Cardiac muscle cell (in vitro differentiated cells and primary cell): ENCODE results near the gene TBC1D5. TPM values are rescaled to one million over a fixed set of nuclear protein-coding genes. Genes with fewer than 3 reads are reported as not detected.

ENCODE experiments used
- DNase-seq, 2 donors: peaks; one replicate each; pipeline versions ENCODE4 v3.0.0 to v3.0.0-alpha.2; 2010 to 2017; ENCODE audit warnings: low read depth in 1 of 2, low spot score in 1 of 2
- H3K27ac ChIP-seq: fragments of 200-600 bp; sonication (generic); 2 replicates; pipeline ENCODE4 v1.5.1; 2016
- H3K27me3 ChIP-seq: fragments of 200-600 bp; sonication (generic); 2 replicates; pipeline ENCODE4 v1.6.0; 2016; ENCODE audit warnings: control low read depth
- H3K36me3 ChIP-seq: fragments of 200-600 bp; sonication (generic); 2 replicates; pipeline ENCODE4 v1.5.1; 2016; ENCODE audit warnings: control low read depth
- H3K4me1 ChIP-seq: fragments of 200-600 bp; sonication (generic); 2 replicates; pipeline ENCODE4 v1.8.1; 2017; ENCODE audit warnings: low read depth, mild to moderate bottlenecking, mixed run types
- H3K4me3 ChIP-seq: fragments of 200-600 bp; sonication (generic); 2 replicates; pipeline ENCODE4 v1.5.1; 2016; ENCODE audit warnings: mild to moderate bottlenecking
- H3K9me3 ChIP-seq: fragments of 200-600 bp; sonication (generic); 2 replicates; pipeline ENCODE4 v1.5.1; 2017; ENCODE audit warnings: low read depth, mild to moderate bottlenecking, control low read depth
- polyA plus RNA-seq: library from polyadenylated mRNA; unstranded; fragments of >200 nt; fragmentation: Nextera tagmentation; extraction: Ambion mirVana; gene quantifications from 2 replicates; pipeline ENCODE4 v1.2.1, GENCODE V29; 2016
- total RNA-seq: library from RNA; depleted of rRNA; stranded (reverse); fragments of >200 nt; gene quantifications from 2 replicates; pipeline ENCODE4 v1.2.3, GENCODE V29; 2016
- TF ChIP-seq, protein P1 (sequence below): IDR thresholded peaks from 2 replicates; pipeline ENCODE4 v1.5.1; 2012; ENCODE audit warnings: low read depth, mild to moderate bottlenecking, low read length

The TBC1D5 gene
- total and polyA plus RNA-seq, 2 experiments from 2014 or later: 34.5 to 66.6 TPM

- H3K27me3 ChIP-seq: no peaks in the 10 kb centered on the region
- TF ChIP-seq, protein P1, sequence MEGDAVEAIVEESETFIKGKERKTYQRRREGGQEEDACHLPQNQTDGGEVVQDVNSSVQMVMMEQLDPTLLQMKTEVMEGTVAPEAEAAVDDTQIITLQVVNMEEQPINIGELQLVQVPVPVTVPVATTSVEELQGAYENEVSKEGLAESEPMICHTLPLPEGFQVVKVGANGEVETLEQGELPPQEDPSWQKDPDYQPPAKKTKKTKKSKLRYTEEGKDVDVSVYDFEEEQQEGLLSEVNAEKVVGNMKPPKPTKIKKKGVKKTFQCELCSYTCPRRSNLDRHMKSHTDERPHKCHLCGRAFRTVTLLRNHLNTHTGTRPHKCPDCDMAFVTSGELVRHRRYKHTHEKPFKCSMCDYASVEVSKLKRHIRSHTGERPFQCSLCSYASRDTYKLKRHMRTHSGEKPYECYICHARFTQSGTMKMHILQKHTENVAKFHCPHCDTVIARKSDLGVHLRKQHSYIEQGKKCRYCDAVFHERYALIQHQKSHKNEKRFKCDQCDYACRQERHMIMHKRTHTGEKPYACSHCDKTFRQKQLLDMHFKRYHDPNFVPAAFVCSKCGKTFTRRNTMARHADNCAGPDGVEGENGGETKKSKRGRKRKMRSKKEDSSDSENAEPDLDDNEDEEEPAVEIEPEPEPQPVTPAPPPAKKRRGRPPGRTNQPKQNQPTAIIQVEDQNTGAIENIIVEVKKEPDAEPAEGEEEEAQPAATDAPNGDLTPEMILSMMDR: no peak
- no peak overlapping the region for H3K27ac ChIP-seq
- H3K9me3 ChIP-seq: no peaks in the 10 kb centered on the region
- no peak for DNase-seq
- no peak overlapping the region for H3K4me3 ChIP-seq
- no peaks in the 10 kb centered on the region for H3K4me1 ChIP-seq
- H3K36me3 ChIP-seq: peaks cover 14% of the 10 kb centered on the region
Observed at GRCh38 chr3:17369973-17370372, 372.5 kb downstream of the TBC1D5 start.

- H3K27ac ChIP-seq: no peak overlapping the region
- H3K36me3 ChIP-seq: peaks cover 9% of the 10 kb centered on the region
- no peaks in the 10 kb centered on the region for H3K9me3 ChIP-seq
- H3K27me3 ChIP-seq: no peaks in the 10 kb centered on the region
- H3K4me1 ChIP-seq: no peaks in the 10 kb centered on the region
- DNase-seq: no peak
- no peak overlapping the region for H3K4me3 ChIP-seq
- TF ChIP-seq, protein P1: no peak
Observed at GRCh38 chr3:17367171-17367570, 375.3 kb downstream of the TBC1D5 start.

GRCh38 chr3:17360991-17361390, 381.4 kb downstream of the TBC1D5 start:
- no peak overlapping the region for H3K4me3 ChIP-seq
- H3K9me3 ChIP-seq: no peaks in the 10 kb centered on the region
- no peak for DNase-seq
- no peaks in the 10 kb centered on the region for H3K27me3 ChIP-seq
- no peaks in the 10 kb centered on the region for H3K4me1 ChIP-seq
- TF ChIP-seq, protein P1: no peak
- no peaks in the 10 kb centered on the region for H3K36me3 ChIP-seq
- no peak overlapping the region for H3K27ac ChIP-seq

GRCh38 chr3:17359911-17360310, 382.5 kb downstream of the TBC1D5 start:
- Histone ChIP-seq H3K9me3 (no peaks in the 10 kb centered on the region), H3K27me3 (no peaks in the 10 kb centered on the region), H3K36me3 (no peaks in the 10 kb centered on the region), H3K4me1 (peaks cover 9% of the 10 kb centered on the region), H3K4me3 (no peak overlapping the region), H3K27ac (no peak overlapping the region)
- TF ChIP-seq, protein P1: no peak
- DNase-seq: no peak

DNA sequence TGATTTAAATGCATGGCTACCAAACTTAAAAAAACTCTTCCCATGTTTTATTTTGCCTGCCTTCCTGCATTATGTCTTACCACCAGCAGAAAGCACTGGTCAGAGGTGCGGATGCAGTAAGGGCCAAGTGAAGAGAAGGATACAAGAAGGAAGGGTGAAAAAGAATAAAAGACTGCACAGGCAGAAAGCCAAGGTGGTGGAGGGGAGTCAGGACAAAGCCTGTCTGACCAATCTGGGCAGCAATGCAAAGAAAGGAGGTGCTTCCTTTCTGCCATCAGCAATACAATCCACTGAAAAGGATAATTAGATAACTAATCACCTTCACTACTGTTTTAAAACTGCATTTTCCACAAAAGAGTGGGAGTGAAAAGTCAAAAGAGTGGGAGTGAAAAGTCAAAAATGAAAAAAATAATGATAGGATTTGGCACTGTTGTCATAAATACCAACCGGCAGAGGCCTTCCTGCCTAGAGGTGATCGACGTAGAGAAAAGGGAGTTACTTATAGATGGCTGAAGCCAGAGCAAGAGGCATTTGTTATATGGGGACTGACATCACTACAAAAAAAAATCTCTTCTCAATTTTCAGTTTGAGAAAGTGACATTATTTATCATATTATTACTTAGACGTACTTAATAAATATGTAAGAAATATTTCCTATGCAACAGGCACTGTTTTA, 385.3 kb downstream of the TBC1D5 start:
- Histone ChIP-seq H3K4me3 (no peak overlapping the region), H3K9me3 (no peaks in the 10 kb centered on the region), H3K27ac (peak overlapping the region; percentile 59), H3K27me3 (no peaks in the 10 kb centered on the region), H3K36me3 (no peaks in the 10 kb centered on the region), H3K4me1 (peaks cover 24% of the 10 kb centered on the region)
- DNase-seq: no peak
- TF ChIP-seq, protein P1: no peak
